Ureter (tissue), 1 donor: Measurements from ENCODE around the gene SNAPC2. TPM values are rescaled to one million over a fixed set of nuclear protein-coding genes. Genes with fewer than 3 reads are reported as not detected.

Source experiments
- DNase-seq: peaks from one replicate; pipeline ENCODE4 v3.0.0-alpha.2; 2020; ENCODE audit warnings: low spot score
- total RNA-seq: library from RNA; stranded (reverse); gene quantifications from one replicate; pipeline ENCODE4 v1.2.4, GENCODE V29; 2023
- donor health status: DM: yes; HTN: yes; CAD: no.

The SNAPC2 gene
- total RNA-seq, 1 donor from 2014 or later, result 21.0 TPM

DNA sequence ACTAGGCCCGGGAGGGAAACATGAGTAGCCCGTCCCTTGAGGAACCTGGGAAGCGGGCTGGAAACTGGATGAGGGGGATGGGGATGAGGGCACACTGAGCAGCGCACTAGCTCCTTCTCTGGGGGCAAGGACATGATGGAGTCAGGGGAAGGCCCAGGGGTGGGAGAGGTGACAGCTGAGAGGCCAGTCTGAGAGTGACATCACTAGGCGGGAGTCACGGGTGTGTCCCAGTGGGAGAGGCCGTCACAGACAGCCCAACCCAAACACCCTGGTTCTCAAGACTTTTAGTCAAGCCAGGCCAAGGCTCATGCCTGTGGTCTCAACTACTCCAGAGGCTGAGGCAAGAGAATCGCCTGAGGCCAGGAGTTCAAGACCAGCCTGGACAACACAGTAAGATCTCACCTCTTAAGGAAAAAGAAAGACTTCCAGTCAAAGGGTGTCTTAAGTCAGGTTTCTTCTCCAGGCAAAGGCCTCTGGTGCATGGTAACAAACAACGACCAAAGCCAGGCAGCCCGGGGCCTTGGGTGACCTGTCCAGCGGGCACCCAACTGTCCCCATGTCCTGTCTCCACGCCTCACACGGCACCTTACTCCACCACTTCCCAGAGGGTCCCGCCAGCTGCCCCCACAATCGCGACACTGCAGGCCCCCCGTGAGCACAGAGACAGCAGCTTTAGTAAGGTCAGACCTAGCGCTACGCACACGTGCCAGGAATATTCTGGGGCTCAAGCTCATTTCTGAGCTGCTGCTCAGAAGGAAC lies 48.8 kb downstream of the SNAPC2 start:
- DNase-seq, result no peak

DNA sequence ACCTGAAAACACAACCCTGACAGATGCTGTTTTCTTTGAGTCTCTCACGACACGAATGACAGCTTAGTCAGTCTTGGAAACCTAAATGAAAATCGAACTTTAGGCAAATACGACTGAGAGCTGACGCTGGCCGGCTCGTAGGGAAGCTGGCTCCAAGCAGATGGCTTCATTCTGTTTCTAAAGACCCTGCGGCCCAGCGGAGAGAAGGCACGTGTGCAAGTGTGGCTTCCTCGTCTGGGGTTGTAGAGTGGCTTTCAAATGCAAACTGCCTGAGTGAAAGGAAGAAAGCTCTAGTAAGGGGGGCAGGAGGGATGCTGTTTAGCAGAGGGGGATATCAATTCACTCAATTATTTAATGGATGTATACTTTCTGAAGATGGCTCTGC lies 49.4 kb downstream of the SNAPC2 start:
- DNase-seq, result no peak

DNA sequence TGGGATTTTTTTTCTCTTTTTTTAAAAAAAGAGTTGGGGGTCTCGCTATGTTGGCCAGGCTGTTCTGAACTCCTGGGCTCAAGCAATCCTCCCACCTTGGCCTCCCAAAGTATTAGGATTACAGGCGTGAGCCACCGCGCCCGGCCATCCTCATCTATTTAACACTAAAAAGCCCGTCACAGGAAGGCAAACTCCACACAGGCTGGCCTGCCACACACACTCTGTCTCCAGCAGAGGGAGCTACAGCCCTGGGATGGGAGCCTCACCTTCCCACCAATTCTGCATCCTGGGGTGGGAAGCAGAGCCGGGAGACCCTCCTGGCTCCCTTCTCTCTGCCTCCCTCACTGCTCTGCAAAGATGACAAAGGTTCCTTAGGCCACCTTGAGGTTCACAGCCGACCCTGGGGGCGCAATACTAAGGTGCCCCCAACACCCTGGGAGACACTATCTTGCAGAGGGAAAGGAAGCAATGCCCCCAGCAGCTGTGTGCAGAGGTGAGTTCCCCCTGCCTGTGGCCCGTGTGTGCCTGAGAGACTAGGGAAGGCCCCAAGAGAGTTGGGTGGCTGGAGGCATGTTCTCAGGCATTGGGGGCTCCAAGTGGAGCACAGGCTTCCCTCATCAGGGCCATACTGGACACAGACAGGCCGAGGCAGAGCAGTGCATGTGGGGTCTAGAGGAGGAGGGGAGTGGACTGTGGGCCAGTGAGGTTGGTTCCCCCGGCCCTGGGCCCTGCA lies 50.7 kb downstream of the SNAPC2 start:
- no peak for DNase-seq

DNA sequence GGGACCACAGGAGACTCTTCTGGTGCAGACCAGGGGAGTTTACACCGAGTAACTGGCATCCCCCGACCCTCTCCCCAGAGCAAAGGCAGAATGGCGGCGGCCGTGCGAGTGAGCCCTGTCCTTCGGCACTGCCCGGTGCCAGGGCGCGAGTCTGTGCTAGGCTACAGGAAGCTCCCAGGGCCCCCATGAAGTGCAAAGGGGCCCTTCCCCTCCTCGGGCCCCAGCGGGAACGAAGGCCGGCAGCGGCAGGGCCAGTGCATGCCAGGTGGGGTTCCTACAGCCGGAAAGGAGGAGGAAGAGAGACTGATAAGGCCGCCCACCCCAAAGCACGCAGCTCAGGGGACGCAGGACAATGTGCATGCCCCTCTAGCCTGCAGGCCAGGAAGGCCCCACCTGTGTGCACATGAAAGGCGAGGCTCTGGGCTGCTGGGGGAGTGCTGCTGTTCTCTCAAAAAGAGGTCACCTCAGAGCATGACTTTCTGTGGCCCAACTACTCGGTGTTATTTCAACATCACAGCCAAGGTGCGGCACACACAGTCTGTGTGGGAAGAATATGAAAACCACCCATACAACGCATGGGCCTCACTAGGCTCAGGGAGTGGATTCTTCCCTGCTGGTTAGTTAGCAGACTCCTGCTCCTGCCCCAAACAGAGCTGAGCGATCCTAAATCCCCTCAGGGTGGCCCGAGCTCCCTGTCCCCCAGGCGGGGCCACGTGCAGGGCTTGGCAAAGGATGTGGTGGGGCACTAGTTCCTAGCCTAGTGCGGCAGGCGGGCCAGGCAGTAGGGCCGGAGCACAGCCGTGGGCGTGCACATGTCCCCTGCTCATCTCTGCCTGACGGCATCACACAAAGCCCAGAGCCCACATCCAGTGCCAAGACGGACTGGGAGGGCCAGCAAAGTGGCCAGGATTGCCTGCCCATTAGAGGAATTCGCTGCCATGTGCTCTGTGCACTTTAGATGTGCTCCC lies 51.7 kb downstream of the SNAPC2 start:
- no peak for DNase-seq

Other genes with a start within 250 kb of the SNAPC2 start
- not detected for gene MCEMP1, start 243.2 kb upstream of the SNAPC2 start, total RNA-seq
- 80.8 TPM for gene TRAPPC5, start 239.5 kb upstream of the SNAPC2 start, total RNA-seq
- not detected for gene FCER2, start 218.2 kb upstream of the SNAPC2 start, total RNA-seq
- gene CLEC4G, start 188.2 kb upstream of the SNAPC2 start, total RNA-seq, result 0.57 TPM
- gene CD209, start 172.8 kb upstream of the SNAPC2 start, total RNA-seq, result 3.3 TPM
- not detected for gene CLEC4M, start 157.1 kb upstream of the SNAPC2 start, total RNA-seq
- 15.9 TPM for gene EVI5L, start 90.1 kb upstream of the SNAPC2 start, total RNA-seq
- gene PRR36, start 45.9 kb upstream of the SNAPC2 start, total RNA-seq, result 2.0 TPM
- gene LRRC8E, start 31.8 kb upstream of the SNAPC2 start, total RNA-seq, result 8.5 TPM
- 35.1 TPM for gene MAP2K7, start 16.5 kb upstream of the SNAPC2 start, total RNA-seq
- 2.2 TPM for gene TGFBR3L, start 5.5 kb upstream of the SNAPC2 start, total RNA-seq
- 2.2 TPM for gene CTXN1, start 5.8 kb downstream of the SNAPC2 start, total RNA-seq
- 78.3 TPM for gene TIMM44, start 23.3 kb downstream of the SNAPC2 start, total RNA-seq
- 77.9 TPM for gene ELAVL1, start 85.3 kb downstream of the SNAPC2 start, total RNA-seq
- gene CCL25, start 132.4 kb downstream of the SNAPC2 start, total RNA-seq, result not detected
- gene FBN3, start 229.3 kb downstream of the SNAPC2 start, total RNA-seq, result not detected